H1 (cell line): ENCODE results near the gene PSMD3. TPM values are rescaled to one million over a fixed set of nuclear protein-coding genes. Genes with fewer than 3 reads are reported as not detected.

ENCODE experiments used
- CTCF ChIA-PET: fragments of 300-600 bp; sonication (Branson Sonifier 250); formaldehyde crosslinking; loops from one replicate; lab custom pipeline; 2021; ENCODE audit not compliant: partially characterized antibody; lab: Charles Lee
- POLR2A ChIA-PET: fragments of 300-600 bp; sonication (Branson Sonifier 250); formaldehyde crosslinking; loops from one replicate; lab custom pipeline; 2021; ENCODE audit warnings: inconsistent platforms; ENCODE audit not compliant: partially characterized antibody; lab: Charles Lee
- DNase-seq, 2 experiments: peaks; one replicate each; pipeline versions ENCODE4 v3.0.0 to v3.0.0-alpha.2; 2010 to 2022; ENCODE audit warnings: low spot score in 2 of 2, low read depth in 1 of 2, mixed read lengths in 1 of 2
- FAIRE-seq: peaks from 2 replicates; lab custom pipeline; 2011; peaks lifted over from hg19 to GRCh38; lab: Jason Lieb, UNC
- H2AFZ ChIP-seq: 2 replicates; pipeline ENCODE4 v1.8.1; 2012; ENCODE audit warnings: low read length, inconsistent platforms
- H2AK5ac ChIP-seq: 2 replicates; pipeline ENCODE4 v1.6.1; 2013; ENCODE audit warnings: low read depth, low read length
- H2BK120ac ChIP-seq: replicated peaks from 2 replicates; pipeline ENCODE3; 2013; ENCODE audit warnings: low read depth, low read length, inconsistent platforms
- H2BK12ac ChIP-seq: 2 replicates; pipeline ENCODE4 v1.6.1; 2013; ENCODE audit warnings: low read depth, low read length
- H2BK15ac ChIP-seq: 2 replicates; pipeline ENCODE4 v1.6.1; 2013; ENCODE audit warnings: low read length
- H2BK20ac ChIP-seq: 2 replicates; pipeline ENCODE4 v1.6.1; 2013; ENCODE audit warnings: low read length
- H2BK5ac ChIP-seq: 2 replicates; pipeline ENCODE4 v1.6.1; 2013; ENCODE audit warnings: low read depth, low read length
- H3K14ac ChIP-seq: 2 replicates; pipeline ENCODE4 v1.6.1; 2013; ENCODE audit warnings: inconsistent platforms; ENCODE audit not compliant: insufficient read length
- H3K18ac ChIP-seq: 2 replicates; pipeline ENCODE4 v1.6.1; 2013; ENCODE audit warnings: low read length; ENCODE audit errors: extremely low read depth
- H3K23ac ChIP-seq: 2 replicates; pipeline ENCODE4 v1.6.1; 2013; ENCODE audit warnings: inconsistent platforms; ENCODE audit not compliant: insufficient read length
- H3K23me2 ChIP-seq: 2 replicates; pipeline ENCODE4 v1.6.1; 2013; ENCODE audit warnings: low read depth, low read length
- H3K27ac ChIP-seq: 2 replicates; pipeline ENCODE4 v1.6.1; 2011; ENCODE audit warnings: low read depth, low read length, inconsistent platforms
- H3K27me3 ChIP-seq, 4 experiments: replicated peaks in 1 of 4; 1 replicate in 1 of 4; 2 replicates in 3 of 4; pipeline versions ENCODE4 v1.6.1 to v1.8.1; 2011 to 2013; ENCODE audit warnings: low read length in 3 of 4, mild to moderate bottlenecking in 3 of 4, inconsistent platforms in 2 of 4, mixed read lengths in 2 of 4, moderate library complexity in 1 of 4; ENCODE audit not compliant: control insufficient read depth in 3 of 4, insufficient read depth in 3 of 4; ENCODE audit errors: extremely low read depth in 1 of 4
- H3K36me3 ChIP-seq, 4 experiments: 2 replicates each; pipeline versions ENCODE4 v1.6.1 to v1.8.1; 2011 to 2013; ENCODE audit warnings: mild to moderate bottlenecking in 4 of 4, low read length in 3 of 4, moderate library complexity in 2 of 4, control low read depth in 1 of 4, inconsistent platforms in 1 of 4; ENCODE audit not compliant: insufficient read depth in 4 of 4, control insufficient read depth in 2 of 4
- H3K4ac ChIP-seq: replicated peaks from 2 replicates; pipeline ENCODE3; 2013; ENCODE audit warnings: low read length, low read depth, mixed read lengths, inconsistent platforms; ENCODE audit not compliant: insufficient read length
- H3K4me1 ChIP-seq, 4 experiments: replicated peaks in 1 of 4; 1 replicate in 1 of 4; 2 replicates in 3 of 4; pipeline versions ENCODE4 v1.6.1 to v1.8.1; 2011 to 2013; ENCODE audit warnings: low read length in 3 of 4, inconsistent platforms in 2 of 4, mixed read lengths in 1 of 4; ENCODE audit not compliant: insufficient read depth in 4 of 4, control insufficient read depth in 3 of 4
- H3K4me2 ChIP-seq, 2 experiments: 2 replicates each; pipeline versions ENCODE4 v1.6.1 to v1.8.1; 2011 to 2013; ENCODE audit warnings: low read depth in 2 of 2, low read length in 2 of 2, control low read depth in 1 of 2, inconsistent platforms in 1 of 2, mild to moderate bottlenecking in 1 of 2; ENCODE audit not compliant: insufficient read depth in 1 of 2
- H3K4me3 ChIP-seq, 4 experiments: fragments of 200-600, 300-600 bp in 1 of 4; sonication (generic), shearing (Covaris generic), sonication (Bioruptor Twin) in 1 of 4; 2 replicates each; pipeline versions ENCODE4 v1.5.1 to v1.8.1; 2011 to 2016; ENCODE audit warnings: low read length in 4 of 4, low read depth in 3 of 4, control low read depth in 2 of 4, inconsistent platforms in 2 of 4, mild to moderate bottlenecking in 2 of 4, mixed read lengths in 1 of 4, moderate library complexity in 1 of 4; ENCODE audit not compliant: insufficient read depth in 2 of 4; ENCODE audit errors: extremely low read depth in 1 of 4
- H3K56ac ChIP-seq: replicated peaks from 2 replicates; pipeline ENCODE3; 2013; ENCODE audit warnings: low read depth, mild to moderate bottlenecking, mixed read lengths, low read length, inconsistent platforms; ENCODE audit not compliant: insufficient read length
- H3K79me1 ChIP-seq: 2 replicates; pipeline ENCODE4 v1.6.1; 2013; ENCODE audit warnings: low read depth, low read length, control low read depth
- H3K79me2 ChIP-seq, 2 experiments: 2 replicates each; pipeline versions ENCODE4 v1.6.1 to v1.8.1; 2012 to 2013; ENCODE audit warnings: low read length in 2 of 2, mild to moderate bottlenecking in 2 of 2, inconsistent platforms in 1 of 2; ENCODE audit not compliant: insufficient read depth in 2 of 2, control insufficient read depth in 1 of 2
- H3K9ac ChIP-seq, 4 experiments: replicated peaks in 1 of 4; 1 replicate in 1 of 4; 2 replicates in 3 of 4; pipeline versions ENCODE4 v1.6.1 to v1.8.1; 2011 to 2013; ENCODE audit warnings: low read depth in 3 of 4, low read length in 3 of 4, control low read depth in 2 of 4, mild to moderate bottlenecking in 2 of 4, moderate library complexity in 2 of 4, inconsistent platforms in 1 of 4; ENCODE audit errors: extremely low read depth in 1 of 4
- H3K9me3 ChIP-seq, 2 experiments: 2 replicates each; pipeline versions ENCODE4 v1.6.1 to v1.8.1; 2012 to 2013; ENCODE audit warnings: mild to moderate bottlenecking in 2 of 2, moderate library complexity in 2 of 2, control low read depth in 1 of 2, inconsistent platforms in 1 of 2, low read depth in 1 of 2, low read length in 1 of 2, mixed read lengths in 1 of 2; ENCODE audit not compliant: insufficient read depth in 2 of 2
- H4K20me1 ChIP-seq, 2 experiments: replicated peaks in 1 of 2; 2 replicates each; pipeline versions ENCODE3 to v1.8.1; 2011 to 2013; ENCODE audit warnings: inconsistent platforms in 2 of 2, low read length in 2 of 2, mild to moderate bottlenecking in 1 of 2; ENCODE audit not compliant: insufficient read depth in 2 of 2, control insufficient read depth in 1 of 2
- H4K5ac ChIP-seq: 2 replicates; pipeline ENCODE4 v1.6.1; 2013; ENCODE audit warnings: low read length, low read depth, mixed read lengths, inconsistent platforms; ENCODE audit not compliant: insufficient read length
- H4K8ac ChIP-seq: 2 replicates; pipeline ENCODE4 v1.8.0; 2013; ENCODE audit warnings: mild to moderate bottlenecking, moderate library complexity, low read length, inconsistent platforms; ENCODE audit not compliant: insufficient read depth; ENCODE audit errors: extremely low read depth
- H4K91ac ChIP-seq: replicated peaks from 2 replicates; pipeline ENCODE3; 2013; ENCODE audit warnings: low read length, mixed read lengths, inconsistent platforms; ENCODE audit not compliant: insufficient read length
- CREB1 ChIP-seq: IDR thresholded peaks from 2 replicates; pipeline ENCODE4 v1.6.1; 2012; ENCODE audit warnings: inconsistent platforms
- SP1 ChIP-seq: IDR thresholded peaks from 2 replicates; pipeline ENCODE4 v1.6.1; 2011; ENCODE audit warnings: low read depth, low read length
- WGBS, 2 experiments: shearing (Covaris generic) in 1 of 2; methylation state at CpG; one replicate each; pipeline versions ENCODE4 v1.1.6 to v1.1.7; 2013 to 2015; ENCODE audit warnings: low lambda C conversion rate in 2 of 2, mixed read lengths in 2 of 2, inconsistent platforms in 1 of 2, low coverage in 1 of 2, missing lambda C conversion rate in 1 of 2; ENCODE audit not compliant: insufficient replicate concordance in 2 of 2, insufficient coverage in 1 of 2, insufficient read length in 1 of 2; ENCODE audit errors: extremely low coverage in 1 of 2, missing lambda C conversion rate in 1 of 2; 5-methylcytosine and 5-hydroxymethylcytosine counted together
- polyA plus RNA-seq, 7 experiments: library from polyadenylated mRNA; depleted of rRNA in 3 of 7; stranded (reverse) in 5 of 7; unstranded in 2 of 7; fragments of >200 nt in 5 of 7; fragments of 200-250 nt in 2 of 7; gene quantifications; 1 replicate in 5 of 7; 2 replicates in 1 of 7; 4 replicates in 1 of 7; pipeline versions ENCODE4 v1.2.1 to v1.2.3, GENCODE V29; 2011 to 2013; ENCODE audit warnings: missing spikeins in 2 of 7, mixed read lengths in 2 of 7
- total RNA-seq: library from RNA; stranded (reverse); fragmentation: NEBNext Ultra II Directional; extraction: Animal tissue kit (Norgen Biotek cat#: 25700); gene quantifications from 2 replicates; pipeline ENCODE4 v1.2.1, GENCODE V29; 2021

PSMD3 gene
- total and polyA plus RNA-seq, 2 of the 8 experiments (the other 6 are each of a cell fraction or from before 2014, with no cell fraction given), result 151 to 198 TPM

- H4K8ac ChIP-seq, result no peak overlapping the region
- no peaks in the 10 kb centered on the region for H3K9me3 ChIP-seq
- no peak overlapping the region for H3K18ac ChIP-seq
- no peak overlapping the region for H3K4me3 ChIP-seq
- H2BK15ac ChIP-seq, result no peak overlapping the region
- FAIRE-seq (no peak), DNase-seq (no peak)
- H2BK120ac ChIP-seq, result no peak overlapping the region
- ChIA-PET CTCF (interaction anchor here (1.5 kb wide), 1 partner anchor 19 kb away, joined by 3 read pairs; no protein-coding TSS in a partner anchor), POLR2A (no interaction called here)
- no peak overlapping the region for H3K27ac ChIP-seq
- H2BK5ac ChIP-seq, result no peak overlapping the region
- no peak overlapping the region for H3K56ac ChIP-seq
- H4K5ac ChIP-seq, result no peak overlapping the region
- no peak overlapping the region for H3K4me2 ChIP-seq
- H3K23ac ChIP-seq, result no peak overlapping the region
- H2AK5ac ChIP-seq, result no peak overlapping the region
- no peak overlapping the region for H2BK20ac ChIP-seq
- no peak overlapping the region for H2BK12ac ChIP-seq
- H3K79me1 ChIP-seq, result no peaks in the 10 kb centered on the region
- H4K20me1 ChIP-seq, result peaks cover 0 to 5% of the 10 kb centered on the region in 2 experiments
- WGBS, 2 experiments, result 90% methylated on average over 11 of the region's 11 CpGs; no CpG with 5 or more reads in 1 of the 2 experiments
- no peaks in the 10 kb centered on the region for H3K4me1 ChIP-seq
- H3K27me3 ChIP-seq, result no peaks in the 10 kb centered on the region
- H4K91ac ChIP-seq, result no peak overlapping the region
- H2AFZ ChIP-seq, result no peak overlapping the region
- no peak overlapping the region for H3K9ac ChIP-seq
- no peaks in the 10 kb centered on the region for H3K79me2 ChIP-seq
- H3K36me3 ChIP-seq, result peaks cover 51 to 80% (median 71%) of the 10 kb centered on the region in 4 experiments
- no peak for TF ChIP-seq SP1
- no peak for TF ChIP-seq CREB1
- H3K14ac ChIP-seq, result no peak overlapping the region
- H3K4ac ChIP-seq, result no peak overlapping the region
- H3K23me2 ChIP-seq, result no peaks in the 10 kb centered on the region
Observed at GRCh38 chr17:39994448-39994847, 13.8 kb downstream of the PSMD3 start.
